Measurements from ENCODE around the gene KMT2D.

DNA sequence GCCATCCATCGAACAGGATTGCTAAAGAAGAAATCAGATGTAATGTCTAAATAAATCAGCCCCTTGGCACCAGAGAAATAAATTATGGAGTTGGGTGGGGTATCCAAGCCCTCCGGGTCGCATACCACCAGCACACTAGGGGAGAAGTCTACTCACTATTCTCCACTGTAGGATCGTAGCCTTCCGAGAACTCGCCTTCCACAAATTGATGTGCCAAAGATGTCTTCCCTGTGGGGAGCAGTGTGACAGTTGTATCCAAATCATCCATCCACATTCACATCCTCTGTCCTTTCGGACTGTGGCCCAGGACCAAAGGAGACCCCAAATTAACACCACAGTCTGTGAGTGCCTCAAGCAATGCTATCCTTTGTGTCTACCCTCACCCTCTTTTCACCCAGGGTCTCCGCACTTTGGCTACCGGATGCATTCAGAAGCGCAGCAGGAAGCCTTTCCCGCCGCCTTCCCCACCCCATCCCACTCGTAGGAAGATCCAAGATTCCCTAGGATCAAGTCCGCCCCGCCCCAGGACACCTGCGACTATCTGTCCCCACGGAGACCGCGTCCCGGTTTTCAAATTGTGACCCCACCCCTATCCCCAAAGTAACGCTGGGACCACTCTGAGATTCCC, 8.4 kb upstream of the KMT2D start:
- TF ChIP-seq, protein P1, sequence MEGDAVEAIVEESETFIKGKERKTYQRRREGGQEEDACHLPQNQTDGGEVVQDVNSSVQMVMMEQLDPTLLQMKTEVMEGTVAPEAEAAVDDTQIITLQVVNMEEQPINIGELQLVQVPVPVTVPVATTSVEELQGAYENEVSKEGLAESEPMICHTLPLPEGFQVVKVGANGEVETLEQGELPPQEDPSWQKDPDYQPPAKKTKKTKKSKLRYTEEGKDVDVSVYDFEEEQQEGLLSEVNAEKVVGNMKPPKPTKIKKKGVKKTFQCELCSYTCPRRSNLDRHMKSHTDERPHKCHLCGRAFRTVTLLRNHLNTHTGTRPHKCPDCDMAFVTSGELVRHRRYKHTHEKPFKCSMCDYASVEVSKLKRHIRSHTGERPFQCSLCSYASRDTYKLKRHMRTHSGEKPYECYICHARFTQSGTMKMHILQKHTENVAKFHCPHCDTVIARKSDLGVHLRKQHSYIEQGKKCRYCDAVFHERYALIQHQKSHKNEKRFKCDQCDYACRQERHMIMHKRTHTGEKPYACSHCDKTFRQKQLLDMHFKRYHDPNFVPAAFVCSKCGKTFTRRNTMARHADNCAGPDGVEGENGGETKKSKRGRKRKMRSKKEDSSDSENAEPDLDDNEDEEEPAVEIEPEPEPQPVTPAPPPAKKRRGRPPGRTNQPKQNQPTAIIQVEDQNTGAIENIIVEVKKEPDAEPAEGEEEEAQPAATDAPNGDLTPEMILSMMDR (IDR thresholded peaks at IDR 0.05) = no peak
- no peak for TF ChIP-seq EZH2 (IDR thresholded peaks at IDR 0.05)
